HCT116 (cell line): ENCODE measurements around the gene ACE2. TPM values are rescaled to one million over a fixed set of nuclear protein-coding genes. Genes with fewer than 3 reads are reported as not detected.

ENCODE experiments used
- ATAC-seq: fragments of 200-7000 bp; cut with Tn5 transposase; 2 replicates; pipeline ENCODE4 v1.9.1; 2020; ENCODE audit warnings: mild to moderate bottlenecking, moderate library complexity
- BruUV-seq: library from RNA; stranded (reverse); fragments of 400-500 nt; replicated peaks from 2 replicates; lab custom pipeline; 2021; lab: Mats Ljungman, UMichigan
- CTCF ChIA-PET: fragments of 300-600 bp; sonication (Branson Sonifier 250); formaldehyde crosslinking; loops from one replicate; lab custom pipeline; 2021; ENCODE audit warnings: antibody characterized with exemption; lab: Charles Lee
- POLR2A ChIA-PET: fragments of 300-600, 350-600 bp; sonication (Branson Sonifier 250); formaldehyde crosslinking; loops from one replicate; lab custom pipeline; 2021; ENCODE audit warnings: antibody characterized with exemption; lab: Charles Lee
- RAD21 ChIA-PET, 2 experiments: fragments of 300-600 bp; sonication (Branson Sonifier 250); formaldehyde crosslinking; loops; one replicate each; lab custom pipeline; 2023; ENCODE audit warnings: low total read pairs in 2 of 2; ENCODE audit not compliant: uncharacterized antibody in 2 of 2, unreplicated experiment in 2 of 2, low non-redundant PET in 1 of 2; lab: Charles Lee
- DNase-seq: peaks from one replicate; pipeline ENCODE4 v3.0.0-alpha.2; 2010; ENCODE audit warnings: low read depth, low spot score
- H2AFZ ChIP-seq: fragments of 200-600 bp; shearing (Covaris generic), sonication (generic); 2 replicates; pipeline ENCODE4 v1.6.1; 2017; ENCODE audit warnings: low read depth, mixed run types, mixed read lengths, antibody characterized with exemption, low read length; ENCODE audit not compliant: poor library complexity, severe bottlenecking
- H3K27ac ChIP-seq: 2 replicates; pipeline ENCODE4 v1.5.1; 2012; ENCODE audit warnings: low read depth, low read length
- H3K27me3 ChIP-seq: fragments of 200-600 bp; sonication (generic); 2 replicates; pipeline ENCODE4 v1.6.1; 2016; ENCODE audit warnings: mixed run types, low read length, mixed read lengths; ENCODE audit not compliant: insufficient read depth
- H3K36me3 ChIP-seq, 2 experiments: fragments of 200-500 bp in 1 of 2; fragments of 200-600 bp in 1 of 2; sonication (Bioruptor generic) in 1 of 2; sonication (generic) in 1 of 2; 2 replicates each; pipeline versions ENCODE4 v1.5.1 to v1.6.1; 2014 to 2016; ENCODE audit warnings: low read length in 2 of 2, inconsistent platforms in 1 of 2, mixed read lengths in 1 of 2, mixed run types in 1 of 2; ENCODE audit not compliant: insufficient read depth in 2 of 2, control insufficient read depth in 1 of 2
- H3K4me1 ChIP-seq, 2 experiments: fragments of 200-600 bp in 1 of 2; sonication (generic) in 1 of 2; 2 replicates each; pipeline versions ENCODE4 v1.5.1 to v1.6.1; 2012 to 2017; ENCODE audit warnings: low read length in 2 of 2, inconsistent platforms in 1 of 2, mild to moderate bottlenecking in 1 of 2, mixed read lengths in 1 of 2, mixed run types in 1 of 2, moderate library complexity in 1 of 2; ENCODE audit not compliant: insufficient read depth in 2 of 2, control insufficient read depth in 1 of 2
- H3K4me2 ChIP-seq: fragments of 200-600 bp; sonication (generic); 2 replicates; pipeline ENCODE4 v1.6.1; 2017; ENCODE audit warnings: mixed run types, low read length, mixed read lengths
- H3K4me3 ChIP-seq, 2 experiments: fragments of 200-600 bp in 1 of 2; sonication (generic) in 1 of 2; replicated peaks in 1 of 2; 2 replicates each; pipeline ENCODE4 v1.5.1; 2011 to 2016; ENCODE audit warnings: low read length in 2 of 2, control low read depth in 1 of 2, low read depth in 1 of 2, mild to moderate bottlenecking in 1 of 2, mixed read lengths in 1 of 2, mixed run types in 1 of 2
- H3K79me2 ChIP-seq: fragments of 200-600 bp; sonication (generic); 2 replicates; pipeline ENCODE4 v1.6.1; 2017; ENCODE audit warnings: mild to moderate bottlenecking, mixed run types, low read length, moderate library complexity, mixed read lengths; ENCODE audit not compliant: insufficient read depth
- H3K9ac ChIP-seq: fragments of 200-600 bp; sonication (generic); 2 replicates; pipeline ENCODE4 v1.6.1; 2016; ENCODE audit warnings: low read length, mixed read lengths
- H3K9me2 ChIP-seq: fragments of 200-600 bp; sonication (generic), shearing (Covaris generic); 2 replicates; pipeline ENCODE4 v1.6.1; 2017; ENCODE audit warnings: mixed run types, mild to moderate bottlenecking, moderate library complexity; ENCODE audit not compliant: insufficient read depth
- H3K9me3 ChIP-seq, 2 experiments: fragments of 200-500 bp in 1 of 2; fragments of 200-600 bp in 1 of 2; sonication (Bioruptor generic) in 1 of 2; sonication (generic) in 1 of 2; 2 replicates each; pipeline ENCODE4 v1.6.1; 2014 to 2017; ENCODE audit warnings: low read length in 2 of 2, mixed read lengths in 2 of 2, inconsistent platforms in 1 of 2, low read depth in 1 of 2, mild to moderate bottlenecking in 1 of 2, mixed run types in 1 of 2, moderate library complexity in 1 of 2; ENCODE audit not compliant: control insufficient read depth in 1 of 2, insufficient read depth in 1 of 2
- H4K20me1 ChIP-seq: fragments of 200-600 bp; sonication (generic), shearing (Covaris generic); 2 replicates; pipeline ENCODE4 v1.6.1; 2017; ENCODE audit warnings: mixed run types, mild to moderate bottlenecking, moderate library complexity; ENCODE audit not compliant: insufficient read depth
- CBX3 ChIP-seq: IDR thresholded peaks from 2 replicates; pipeline ENCODE4 v1.6.1; 2012; ENCODE audit warnings: low read depth
- CEBPB ChIP-seq: IDR thresholded peaks from 2 replicates; pipeline ENCODE4 v1.6.1; 2012; ENCODE audit warnings: low read depth
- CTCF ChIP-seq, 3 experiments: fragments of 200-600 bp in 1 of 3; sonication (generic) in 1 of 3; IDR thresholded peaks in 2 of 3; conservative IDR thresholded peaks in 1 of 3; 2 replicates each; pipeline ENCODE4 v1.5.1; 2012 to 2017; ENCODE audit warnings: low read depth in 2 of 3, low read length in 2 of 3, antibody characterized with exemption in 1 of 3, borderline replicate concordance in 1 of 3, control low read depth in 1 of 3, mild to moderate bottlenecking in 1 of 3, mixed read lengths in 1 of 3, mixed run types in 1 of 3, moderate library complexity in 1 of 3; ENCODE audit not compliant: insufficient read depth in 1 of 3
- EGR1 ChIP-seq: IDR thresholded peaks from 2 replicates; pipeline ENCODE4 v1.6.1; 2012; ENCODE audit warnings: low read depth
- JUND ChIP-seq: IDR thresholded peaks from 2 replicates; pipeline ENCODE4 v1.6.1; 2012
- POLR2A ChIP-seq: IDR thresholded peaks from 2 replicates; pipeline ENCODE4 v1.7.0; 2011; ENCODE audit warnings: borderline replicate concordance; ENCODE audit not compliant: insufficient read depth, insufficient read length; ENCODE audit errors: extremely low read depth
- POLR2AphosphoS5 ChIP-seq: IDR thresholded peaks from 2 replicates; pipeline ENCODE4 v1.6.1; 2011; ENCODE audit warnings: mild to moderate bottlenecking, low read depth, low read length, moderate library complexity
- RAD21 ChIP-seq: IDR thresholded peaks from 2 replicates; pipeline ENCODE4 v1.6.1; 2012; ENCODE audit warnings: low read depth, mild to moderate bottlenecking
- TCF7L2 ChIP-seq: IDR thresholded peaks from 2 replicates; pipeline ENCODE4 v1.7.0; 2011; ENCODE audit warnings: borderline replicate concordance, inconsistent platforms; ENCODE audit not compliant: insufficient read depth, insufficient read length; ENCODE audit errors: extremely low read depth
- ZBTB33 ChIP-seq: IDR thresholded peaks from 2 replicates; pipeline ENCODE4 v1.6.1; 2011; ENCODE audit warnings: mild to moderate bottlenecking, low read length, moderate library complexity; ENCODE audit not compliant: insufficient replicate concordance; ENCODE audit errors: extremely low read depth
- ZFX ChIP-seq: fragments of 450-650 bp; IDR thresholded peaks from 2 replicates; pipeline ENCODE4 v1.6.1; 2017
- intact Hi-C: fragments of 100-400 bp; cut with micrococcal nuclease; formaldehyde crosslinking; loops from 2 replicates; pipeline ENCODE4 v1.10.0; 2022
- total RNA-seq: library from RNA; stranded (reverse); gene quantifications from one replicate; pipeline ENCODE4 v1.2.1, GENCODE V29; 2021; ENCODE audit not compliant: unreplicated experiment
- TF ChIP-seq, protein P1 (sequence below): IDR thresholded peaks from 2 replicates; pipeline ENCODE4 v1.6.1; 2012

The ACE2 gene
- total RNA-seq, 1 experiment from 2014 or later: not detected

DNA sequence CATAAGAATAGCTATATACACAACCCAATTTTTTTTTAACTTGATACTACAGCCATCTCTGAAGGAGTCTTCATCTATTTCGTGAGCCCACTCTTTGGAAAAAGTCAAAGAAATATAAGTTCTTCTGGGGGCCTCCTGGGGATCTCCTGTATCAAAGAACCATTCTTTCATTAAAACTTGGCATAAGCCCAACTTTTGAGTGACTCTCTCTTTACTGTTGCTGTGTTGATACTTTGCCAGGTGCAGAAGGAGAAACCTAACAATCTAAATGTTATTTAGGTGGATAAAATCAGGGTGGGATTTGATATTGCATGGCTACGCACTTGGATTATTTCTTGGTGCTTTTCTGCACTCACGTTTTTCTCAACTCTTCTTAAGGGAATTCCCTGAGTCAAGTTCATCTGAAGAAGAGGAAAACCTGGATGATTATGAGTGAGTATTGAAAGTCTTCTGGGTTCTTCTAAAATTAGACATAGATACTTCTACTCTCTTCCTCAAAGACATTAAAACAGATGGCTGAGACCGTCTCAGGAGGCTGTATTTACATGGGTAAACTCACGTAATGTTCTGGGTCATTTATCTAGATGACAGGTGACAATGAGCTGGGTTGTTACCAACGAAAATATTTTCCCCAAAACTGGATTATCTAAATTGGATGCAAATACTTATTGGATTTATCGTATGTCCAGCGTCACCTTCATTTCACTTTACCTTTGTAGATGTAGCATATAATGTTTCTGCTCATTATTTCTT is 74.9 kb downstream of the ACE2 start:
- RAD21 ChIA-PET: no interaction called here
- H3K4me1 ChIP-seq: no peaks in the 10 kb centered on the region
- no peaks in the 10 kb centered on the region for H3K36me3 ChIP-seq
- H3K4me2 ChIP-seq: no peak overlapping the region
- no peaks in the 10 kb centered on the region for H3K9me2 ChIP-seq
- POLR2A ChIA-PET: no interaction called here
- no peak for DNase-seq
- no peak overlapping the region for H2AFZ ChIP-seq
- no peak for TF ChIP-seq ZFX
- no peaks in the 10 kb centered on the region for H3K79me2 ChIP-seq
- no peak overlapping the region for H3K9ac ChIP-seq
- H3K4me3 ChIP-seq: no peak overlapping the region
- H4K20me1 ChIP-seq: no peaks in the 10 kb centered on the region
- no peak overlapping the region for H3K27ac ChIP-seq
- H3K27me3 ChIP-seq: no peaks in the 10 kb centered on the region
- no peak for ATAC-seq
- CTCF ChIA-PET: no interaction called here
- H3K9me3 ChIP-seq: no peaks in the 10 kb centered on the region
- intact Hi-C loops: no loop called here
- no TSS peak for BruUV-seq

GRCh38 chrX:15524417-15524816 is 76.3 kb downstream of the ACE2 start:
- TF ChIP-seq ZBTB33 (no peak), POLR2AphosphoS5 (no peak), POLR2A (no peak), TCF7L2 (no peak), ZFX (no peak), CEBPB (no peak), CTCF (IDR thresholded peaks at IDR 0.05 in 2 of 3, conservative IDR thresholded peaks at IDR 0.05 in 1 of 3; ENCODE audit: borderline replicate concordance in 1 of 3, insufficient read depth in 1 of 3, low read depth in 2 of 3, low read length in 2 of 3) (no peak), EGR1 (no peak), CBX3 (no peak), RAD21 (no peak), JUND (no peak)
- TF ChIP-seq, protein P1, sequence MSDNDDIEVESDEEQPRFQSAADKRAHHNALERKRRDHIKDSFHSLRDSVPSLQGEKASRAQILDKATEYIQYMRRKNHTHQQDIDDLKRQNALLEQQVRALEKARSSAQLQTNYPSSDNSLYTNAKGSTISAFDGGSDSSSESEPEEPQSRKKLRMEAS: no peak
- TF ChIP-seq, all 23 proteins: peak for 0
- H3K4me2 ChIP-seq: no peak overlapping the region
- H3K36me3 ChIP-seq: no peaks in the 10 kb centered on the region
- intact Hi-C loops: no loop called here
- H3K79me2 ChIP-seq: no peaks in the 10 kb centered on the region
- no peak overlapping the region for H3K4me3 ChIP-seq
- H3K27ac ChIP-seq: no peak overlapping the region
- no peaks in the 10 kb centered on the region for H3K27me3 ChIP-seq
- CTCF ChIA-PET: no interaction called here
- H3K9me3 ChIP-seq: no peaks in the 10 kb centered on the region
- no peaks in the 10 kb centered on the region for H4K20me1 ChIP-seq
- POLR2A ChIA-PET: no interaction called here
- RAD21 ChIA-PET: no interaction called here
- BruUV-seq: no TSS peak
- no peak overlapping the region for H2AFZ ChIP-seq
- H3K9ac ChIP-seq: no peak overlapping the region
- H3K4me1 ChIP-seq: no peaks in the 10 kb centered on the region
- DNase-seq (no peak), ATAC-seq (no peak)
- H3K9me2 ChIP-seq: no peaks in the 10 kb centered on the region
